Upper lobe of left lung (tissue), 4 donors: ENCODE data around the gene HAND2.

Experiments
- CTCF ChIP-seq, 6 experiments: fragments of 450-650 bp in 4 of 6; fragments of 200-600 bp in 2 of 6; sonication (generic) in 2 of 6; IDR thresholded peaks; one replicate each; pipeline ENCODE4 v1.5.1; 2016 to 2019; ENCODE audit warnings: antibody characterized with exemption in 6 of 6
- EP300 ChIP-seq, 4 donors: sonication (generic); formaldehyde crosslinking; IDR thresholded peaks; one replicate each; pipeline ENCODE4 v1.5.1; 2017; ENCODE audit warnings: antibody characterized with exemption in 4 of 4, control low read depth in 2 of 4
- POLR2A ChIP-seq, 4 donors: fragments of 450-650 bp; IDR thresholded peaks; one replicate each; pipeline ENCODE4 v1.5.1; 2016 to 2017; ENCODE audit warnings: antibody characterized with exemption in 4 of 4, mild to moderate bottlenecking in 2 of 4
- POLR2AphosphoS5 ChIP-seq, 2 donors: sonication (generic); formaldehyde crosslinking; IDR thresholded peaks; one replicate each; pipeline ENCODE4 v1.5.1; 2017; ENCODE audit warnings: antibody characterized with exemption in 2 of 2

DNA sequence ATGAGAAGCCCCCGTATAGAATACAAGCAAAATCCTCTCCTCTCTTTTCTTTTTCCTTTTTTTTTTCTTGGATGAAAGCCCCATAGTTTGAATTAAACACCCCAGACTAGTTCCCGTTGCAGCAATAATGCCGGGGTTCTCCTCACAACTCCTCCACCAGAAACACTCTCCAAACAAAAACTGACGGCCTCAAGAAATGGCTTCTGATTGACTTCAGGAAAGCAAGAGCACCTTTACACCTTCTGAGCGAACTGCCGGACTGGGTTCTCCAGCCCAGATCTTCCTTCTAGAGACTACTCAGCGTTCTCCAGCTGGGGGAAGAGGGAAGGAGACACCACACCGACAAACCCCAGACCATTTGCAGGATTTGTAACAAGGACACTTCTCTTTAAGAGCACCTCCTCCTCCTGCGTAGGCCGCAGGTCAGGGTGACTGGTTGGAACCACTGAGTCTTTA lies 4.0 kb downstream of the HAND2 start:
- TF ChIP-seq CTCF (IDR thresholded peaks at IDR 0.05) (no peak), POLR2A (IDR thresholded peaks at IDR 0.05) (no peak), POLR2AphosphoS5 (IDR thresholded peaks at IDR 0.05) (no peak), EP300 (IDR thresholded peaks at IDR 0.05) (no peak)
